SKM-1 treated with dmso at 0.1 percent for 144 hours (cell line): Measurements from ENCODE around the gene ZNF22.

Experiments used
- DNase-seq: peaks from one replicate; lab custom pipeline; 2025; ENCODE audit not compliant: unreplicated experiment; lab: John Stamatoyannopoulos, UW

ZNF22 gene

GRCh38 chr10:44976352-44977198 is 24.1 kb upstream of the ZNF22 start:
- no peak for DNase-seq

- DNase-seq, result no peak
Observed at GRCh38 chr10:44977287-44978212, 23.2 kb upstream of the ZNF22 start.

GRCh38 chr10:44978213-44978569 is 22.5 kb upstream of the ZNF22 start:
- DNase-seq, result no peak

GRCh38 chr10:44978570-44979280 is 22.0 kb upstream of the ZNF22 start, which contains the start of gene DEPP1:
Gene DEPP1 (minus strand): TSS chr10:44978809. CDS start chr10:44978030, 779 bp downstream.
- no peak for DNase-seq

GRCh38 chr10:44979281-44980191 is 21.2 kb upstream of the ZNF22 start:
- no peak for DNase-seq

GRCh38 chr10:44980309-44981171 is 20.2 kb upstream of the ZNF22 start:
- DNase-seq, result no peak

GRCh38 chr10:44981172-44982113 is 19.3 kb upstream of the ZNF22 start:
- DNase-seq, result no peak

GRCh38 chr10:44982114-44982460 is 18.6 kb upstream of the ZNF22 start:
- DNase-seq, result no peak

GRCh38 chr10:44982496-44982895 is 18.2 kb upstream of the ZNF22 start:
- DNase-seq, result no peak

GRCh38 chr10:44983066-44983894 is 17.4 kb upstream of the ZNF22 start:
- DNase-seq, result no peak

- DNase-seq, result no peak
Observed at GRCh38 chr10:44983895-44984278, 16.8 kb upstream of the ZNF22 start.

- no peak for DNase-seq
Observed at GRCh38 chr10:44984671-44985101, 16.0 kb upstream of the ZNF22 start.

- no peak for DNase-seq
Observed at GRCh38 chr10:44985175-44985681, 15.5 kb upstream of the ZNF22 start.

- no peak for DNase-seq
Observed at GRCh38 chr10:44986179-44986578, 14.5 kb upstream of the ZNF22 start.

GRCh38 chr10:44986670-44987069 is 14.1 kb upstream of the ZNF22 start:
- no peak for DNase-seq

- DNase-seq, result no peak
Observed at GRCh38 chr10:44988957-44989585, 11.7 kb upstream of the ZNF22 start.
